H1 (cell line): ENCODE results near the gene WDR77. TPM values are rescaled to one million over a fixed set of nuclear protein-coding genes. Genes with fewer than 3 reads are reported as not detected.

Experiments
- CTCF ChIA-PET: fragments of 300-600 bp; sonication (Branson Sonifier 250); formaldehyde crosslinking; loops from one replicate; lab custom pipeline; 2021; ENCODE audit not compliant: partially characterized antibody; lab: Charles Lee
- POLR2A ChIA-PET: fragments of 300-600 bp; sonication (Branson Sonifier 250); formaldehyde crosslinking; loops from one replicate; lab custom pipeline; 2021; ENCODE audit warnings: inconsistent platforms; ENCODE audit not compliant: partially characterized antibody; lab: Charles Lee
- DNase-seq, 2 experiments: peaks; one replicate each; pipeline versions ENCODE4 v3.0.0 to v3.0.0-alpha.2; 2010 to 2022; ENCODE audit warnings: low spot score in 2 of 2, low read depth in 1 of 2, mixed read lengths in 1 of 2
- FAIRE-seq: peaks from 2 replicates; lab custom pipeline; 2011; peaks lifted over from hg19 to GRCh38; lab: Jason Lieb, UNC
- H2AFZ ChIP-seq: 2 replicates; pipeline ENCODE4 v1.8.1; 2012; ENCODE audit warnings: low read length, inconsistent platforms
- H2AK5ac ChIP-seq: 2 replicates; pipeline ENCODE4 v1.6.1; 2013; ENCODE audit warnings: low read depth, low read length
- H2BK120ac ChIP-seq: replicated peaks from 2 replicates; pipeline ENCODE3; 2013; ENCODE audit warnings: low read depth, low read length, inconsistent platforms
- H2BK12ac ChIP-seq: 2 replicates; pipeline ENCODE4 v1.6.1; 2013; ENCODE audit warnings: low read depth, low read length
- H2BK15ac ChIP-seq: 2 replicates; pipeline ENCODE4 v1.6.1; 2013; ENCODE audit warnings: low read length
- H2BK20ac ChIP-seq: 2 replicates; pipeline ENCODE4 v1.6.1; 2013; ENCODE audit warnings: low read length
- H2BK5ac ChIP-seq: 2 replicates; pipeline ENCODE4 v1.6.1; 2013; ENCODE audit warnings: low read depth, low read length
- H3K14ac ChIP-seq: 2 replicates; pipeline ENCODE4 v1.6.1; 2013; ENCODE audit warnings: inconsistent platforms; ENCODE audit not compliant: insufficient read length
- H3K18ac ChIP-seq: 2 replicates; pipeline ENCODE4 v1.6.1; 2013; ENCODE audit warnings: low read length; ENCODE audit errors: extremely low read depth
- H3K23ac ChIP-seq: 2 replicates; pipeline ENCODE4 v1.6.1; 2013; ENCODE audit warnings: inconsistent platforms; ENCODE audit not compliant: insufficient read length
- H3K23me2 ChIP-seq: 2 replicates; pipeline ENCODE4 v1.6.1; 2013; ENCODE audit warnings: low read depth, low read length
- H3K27ac ChIP-seq: 2 replicates; pipeline ENCODE4 v1.6.1; 2011; ENCODE audit warnings: low read depth, low read length, inconsistent platforms
- H3K27me3 ChIP-seq, 4 experiments: replicated peaks in 1 of 4; 1 replicate in 1 of 4; 2 replicates in 3 of 4; pipeline versions ENCODE4 v1.6.1 to v1.8.1; 2011 to 2013; ENCODE audit warnings: low read length in 3 of 4, mild to moderate bottlenecking in 3 of 4, inconsistent platforms in 2 of 4, mixed read lengths in 2 of 4, moderate library complexity in 1 of 4; ENCODE audit not compliant: control insufficient read depth in 3 of 4, insufficient read depth in 3 of 4; ENCODE audit errors: extremely low read depth in 1 of 4
- H3K36me3 ChIP-seq, 4 experiments: 2 replicates each; pipeline versions ENCODE4 v1.6.1 to v1.8.1; 2011 to 2013; ENCODE audit warnings: mild to moderate bottlenecking in 4 of 4, low read length in 3 of 4, moderate library complexity in 2 of 4, control low read depth in 1 of 4, inconsistent platforms in 1 of 4; ENCODE audit not compliant: insufficient read depth in 4 of 4, control insufficient read depth in 2 of 4
- H3K4ac ChIP-seq: replicated peaks from 2 replicates; pipeline ENCODE3; 2013; ENCODE audit warnings: low read length, low read depth, mixed read lengths, inconsistent platforms; ENCODE audit not compliant: insufficient read length
- H3K4me1 ChIP-seq, 4 experiments: replicated peaks in 1 of 4; 1 replicate in 1 of 4; 2 replicates in 3 of 4; pipeline versions ENCODE4 v1.6.1 to v1.8.1; 2011 to 2013; ENCODE audit warnings: low read length in 3 of 4, inconsistent platforms in 2 of 4, mixed read lengths in 1 of 4; ENCODE audit not compliant: insufficient read depth in 4 of 4, control insufficient read depth in 3 of 4
- H3K4me2 ChIP-seq, 2 experiments: 2 replicates each; pipeline versions ENCODE4 v1.6.1 to v1.8.1; 2011 to 2013; ENCODE audit warnings: low read depth in 2 of 2, low read length in 2 of 2, control low read depth in 1 of 2, inconsistent platforms in 1 of 2, mild to moderate bottlenecking in 1 of 2; ENCODE audit not compliant: insufficient read depth in 1 of 2
- H3K4me3 ChIP-seq, 4 experiments: fragments of 200-600, 300-600 bp in 1 of 4; sonication (generic), shearing (Covaris generic), sonication (Bioruptor Twin) in 1 of 4; 2 replicates each; pipeline versions ENCODE4 v1.5.1 to v1.8.1; 2011 to 2016; ENCODE audit warnings: low read length in 4 of 4, low read depth in 3 of 4, control low read depth in 2 of 4, inconsistent platforms in 2 of 4, mild to moderate bottlenecking in 2 of 4, mixed read lengths in 1 of 4, moderate library complexity in 1 of 4; ENCODE audit not compliant: insufficient read depth in 2 of 4; ENCODE audit errors: extremely low read depth in 1 of 4
- H3K56ac ChIP-seq: replicated peaks from 2 replicates; pipeline ENCODE3; 2013; ENCODE audit warnings: low read depth, mild to moderate bottlenecking, mixed read lengths, low read length, inconsistent platforms; ENCODE audit not compliant: insufficient read length
- H3K79me1 ChIP-seq: 2 replicates; pipeline ENCODE4 v1.6.1; 2013; ENCODE audit warnings: low read depth, low read length, control low read depth
- H3K79me2 ChIP-seq, 2 experiments: 2 replicates each; pipeline versions ENCODE4 v1.6.1 to v1.8.1; 2012 to 2013; ENCODE audit warnings: low read length in 2 of 2, mild to moderate bottlenecking in 2 of 2, inconsistent platforms in 1 of 2; ENCODE audit not compliant: insufficient read depth in 2 of 2, control insufficient read depth in 1 of 2
- H3K9ac ChIP-seq, 4 experiments: replicated peaks in 1 of 4; 1 replicate in 1 of 4; 2 replicates in 3 of 4; pipeline versions ENCODE4 v1.6.1 to v1.8.1; 2011 to 2013; ENCODE audit warnings: low read depth in 3 of 4, low read length in 3 of 4, control low read depth in 2 of 4, mild to moderate bottlenecking in 2 of 4, moderate library complexity in 2 of 4, inconsistent platforms in 1 of 4; ENCODE audit errors: extremely low read depth in 1 of 4
- H3K9me3 ChIP-seq, 2 experiments: 2 replicates each; pipeline versions ENCODE4 v1.6.1 to v1.8.1; 2012 to 2013; ENCODE audit warnings: mild to moderate bottlenecking in 2 of 2, moderate library complexity in 2 of 2, control low read depth in 1 of 2, inconsistent platforms in 1 of 2, low read depth in 1 of 2, low read length in 1 of 2, mixed read lengths in 1 of 2; ENCODE audit not compliant: insufficient read depth in 2 of 2
- H4K20me1 ChIP-seq, 2 experiments: replicated peaks in 1 of 2; 2 replicates each; pipeline versions ENCODE3 to v1.8.1; 2011 to 2013; ENCODE audit warnings: inconsistent platforms in 2 of 2, low read length in 2 of 2, mild to moderate bottlenecking in 1 of 2; ENCODE audit not compliant: insufficient read depth in 2 of 2, control insufficient read depth in 1 of 2
- H4K5ac ChIP-seq: 2 replicates; pipeline ENCODE4 v1.6.1; 2013; ENCODE audit warnings: low read length, low read depth, mixed read lengths, inconsistent platforms; ENCODE audit not compliant: insufficient read length
- H4K8ac ChIP-seq: 2 replicates; pipeline ENCODE4 v1.8.0; 2013; ENCODE audit warnings: mild to moderate bottlenecking, moderate library complexity, low read length, inconsistent platforms; ENCODE audit not compliant: insufficient read depth; ENCODE audit errors: extremely low read depth
- H4K91ac ChIP-seq: replicated peaks from 2 replicates; pipeline ENCODE3; 2013; ENCODE audit warnings: low read length, mixed read lengths, inconsistent platforms; ENCODE audit not compliant: insufficient read length
- ASH2L ChIP-seq: fragments of 200-600, 300-600 bp; sonication (generic); IDR thresholded peaks from one replicate; pipeline ENCODE4 v1.7.1; 2017; ENCODE audit warnings: low read length
- CBX5 ChIP-seq: fragments of 300-800, 300-1000 bp; sonication (generic); IDR thresholded peaks from 2 replicates; pipeline ENCODE4 v1.7.1; 2016; ENCODE audit warnings: antibody characterized with exemption, low read length, low read depth
- CHD2 ChIP-seq: IDR thresholded peaks from 2 replicates; pipeline ENCODE4 v1.6.1; 2012; ENCODE audit warnings: low read length, improper control_type of control experiment
- POLR2A ChIP-seq, 2 experiments: IDR thresholded peaks; 1 replicate in 1 of 2; 2 replicates in 1 of 2; pipeline ENCODE4 v1.6.1; 2011; ENCODE audit warnings: low read depth in 2 of 2, low read length in 2 of 2, mild to moderate bottlenecking in 2 of 2; ENCODE audit errors: control extremely low read depth in 1 of 2
- SP4 ChIP-seq: IDR thresholded peaks from 2 replicates; pipeline ENCODE4 v1.6.1; 2012; ENCODE audit warnings: low read length, inconsistent platforms
- WGBS, 2 experiments: shearing (Covaris generic) in 1 of 2; methylation state at CpG; one replicate each; pipeline versions ENCODE4 v1.1.6 to v1.1.7; 2013 to 2015; ENCODE audit warnings: low lambda C conversion rate in 2 of 2, mixed read lengths in 2 of 2, inconsistent platforms in 1 of 2, low coverage in 1 of 2, missing lambda C conversion rate in 1 of 2; ENCODE audit not compliant: insufficient replicate concordance in 2 of 2, insufficient coverage in 1 of 2, insufficient read length in 1 of 2; ENCODE audit errors: extremely low coverage in 1 of 2, missing lambda C conversion rate in 1 of 2; 5-methylcytosine and 5-hydroxymethylcytosine counted together
- polyA plus RNA-seq, 7 experiments: library from polyadenylated mRNA; depleted of rRNA in 3 of 7; stranded (reverse) in 5 of 7; unstranded in 2 of 7; fragments of >200 nt in 5 of 7; fragments of 200-250 nt in 2 of 7; gene quantifications; 1 replicate in 5 of 7; 2 replicates in 1 of 7; 4 replicates in 1 of 7; pipeline versions ENCODE4 v1.2.1 to v1.2.3, GENCODE V29; 2011 to 2013; ENCODE audit warnings: missing spikeins in 2 of 7, mixed read lengths in 2 of 7
- total RNA-seq: library from RNA; stranded (reverse); fragmentation: NEBNext Ultra II Directional; extraction: Animal tissue kit (Norgen Biotek cat#: 25700); gene quantifications from 2 replicates; pipeline ENCODE4 v1.2.1, GENCODE V29; 2021
- TF ChIP-seq, protein P1 (sequence below): IDR thresholded peaks from 2 replicates; pipeline ENCODE4 v1.6.1; 2011; ENCODE audit warnings: low read depth, mild to moderate bottlenecking, low read length; ENCODE audit not compliant: insufficient read depth

The WDR77 gene
- total and polyA plus RNA-seq, 2 of the 8 experiments (the other 6 are each of a cell fraction or from before 2014, with no cell fraction given) = 66.0 to 156 TPM

DNA sequence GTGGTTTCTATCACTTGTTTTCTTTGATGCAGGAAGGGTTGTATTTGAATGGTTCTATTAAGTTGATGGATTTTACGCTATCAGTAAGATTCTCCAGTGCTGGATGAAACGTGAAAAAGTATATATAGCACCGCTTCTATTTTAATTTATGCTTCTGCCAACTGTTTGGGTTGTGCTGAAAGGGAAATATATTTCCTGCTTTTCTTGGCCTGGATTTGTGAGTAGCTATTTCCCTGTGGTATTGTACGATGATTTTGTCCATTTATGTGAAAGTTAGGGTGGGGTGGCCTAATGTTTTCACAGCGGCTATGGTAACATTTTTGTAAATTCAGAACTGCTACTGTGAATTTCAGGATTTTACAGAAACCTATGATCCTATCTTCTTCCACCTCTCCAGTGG is 25.1 kb upstream of the WDR77 start:
- Histone ChIP-seq H3K14ac (no peak overlapping the region), H4K20me1 (no peaks in the 10 kb centered on the region), H4K5ac (no peak overlapping the region), H3K4me1 (no peaks in the 10 kb centered on the region), H2BK15ac (no peak overlapping the region), H2AK5ac (no peak overlapping the region), H3K79me1 (no peaks in the 10 kb centered on the region), H3K36me3 (no peaks in the 10 kb centered on the region; a peak in 1 of 8 replicates), H3K27me3 (no peaks in the 10 kb centered on the region), H3K23ac (no peak overlapping the region), H3K9ac (no peak overlapping the region), H2BK20ac (no peak overlapping the region), H3K79me2 (no peaks in the 10 kb centered on the region), H4K91ac (no peak overlapping the region), H3K4me2 (no peak overlapping the region), H3K4ac (no peak overlapping the region), H2BK5ac (no peak overlapping the region), H3K18ac (no peak overlapping the region), H3K9me3 (no peaks in the 10 kb centered on the region), H4K8ac (no peak overlapping the region), H2BK12ac (no peak overlapping the region), H3K4me3 (no peak overlapping the region), H2AFZ (no peak overlapping the region), H3K27ac (no peak overlapping the region), H3K56ac (no peak overlapping the region), H3K23me2 (no peaks in the 10 kb centered on the region), H2BK120ac (no peak overlapping the region)
- DNase-seq (no peak), FAIRE-seq (no peak)
- TF ChIP-seq CBX5 = no peak
- no peak for TF ChIP-seq POLR2A (IDR thresholded peaks at IDR 0.05; ENCODE audit: control extremely low read depth in 1 of 2, low read depth in 2 of 2, low read length in 2 of 2)
- TF ChIP-seq, protein P1, sequence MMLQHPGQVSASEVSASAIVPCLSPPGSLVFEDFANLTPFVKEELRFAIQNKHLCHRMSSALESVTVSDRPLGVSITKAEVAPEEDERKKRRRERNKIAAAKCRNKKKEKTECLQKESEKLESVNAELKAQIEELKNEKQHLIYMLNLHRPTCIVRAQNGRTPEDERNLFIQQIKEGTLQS = no peak
- no peak for TF ChIP-seq ASH2L
- TF ChIP-seq SP4 = no peak
- TF ChIP-seq CHD2 = no peak
- POLR2A ChIA-PET = interaction anchor here (1.7 kb wide), 1 partner anchor 23 kb away, joined by 4 read pairs; no protein-coding TSS in a partner anchor
- 89% methylated on average over 5 of the region's 5 CpGs; no CpG with 5 or more reads in 1 of the 2 experiments for WGBS, 2 experiments
- CTCF ChIA-PET = no interaction called here
